H1 (cell line): ENCODE data around the gene BRD7. TPM values are rescaled to one million over a fixed set of nuclear protein-coding genes. Genes with fewer than 3 reads are reported as not detected.

Experiments used
- CTCF ChIA-PET: fragments of 300-600 bp; sonication (Branson Sonifier 250); formaldehyde crosslinking; loops from one replicate; lab custom pipeline; 2021; ENCODE audit not compliant: partially characterized antibody; lab: Charles Lee
- POLR2A ChIA-PET: fragments of 300-600 bp; sonication (Branson Sonifier 250); formaldehyde crosslinking; loops from one replicate; lab custom pipeline; 2021; ENCODE audit warnings: inconsistent platforms; ENCODE audit not compliant: partially characterized antibody; lab: Charles Lee
- DNase-seq, 2 experiments: peaks; one replicate each; pipeline versions ENCODE4 v3.0.0 to v3.0.0-alpha.2; 2010 to 2022; ENCODE audit warnings: low spot score in 2 of 2, low read depth in 1 of 2, mixed read lengths in 1 of 2
- FAIRE-seq: peaks from 2 replicates; lab custom pipeline; 2011; peaks lifted over from hg19 to GRCh38; lab: Jason Lieb, UNC
- H2AFZ ChIP-seq: 2 replicates; pipeline ENCODE4 v1.8.1; 2012; ENCODE audit warnings: low read length, inconsistent platforms
- H2AK5ac ChIP-seq: 2 replicates; pipeline ENCODE4 v1.6.1; 2013; ENCODE audit warnings: low read depth, low read length
- H2BK120ac ChIP-seq: replicated peaks from 2 replicates; pipeline ENCODE3; 2013; ENCODE audit warnings: low read depth, low read length, inconsistent platforms
- H2BK12ac ChIP-seq: 2 replicates; pipeline ENCODE4 v1.6.1; 2013; ENCODE audit warnings: low read depth, low read length
- H2BK15ac ChIP-seq: 2 replicates; pipeline ENCODE4 v1.6.1; 2013; ENCODE audit warnings: low read length
- H2BK20ac ChIP-seq: 2 replicates; pipeline ENCODE4 v1.6.1; 2013; ENCODE audit warnings: low read length
- H2BK5ac ChIP-seq: 2 replicates; pipeline ENCODE4 v1.6.1; 2013; ENCODE audit warnings: low read depth, low read length
- H3K14ac ChIP-seq: 2 replicates; pipeline ENCODE4 v1.6.1; 2013; ENCODE audit warnings: inconsistent platforms; ENCODE audit not compliant: insufficient read length
- H3K18ac ChIP-seq: 2 replicates; pipeline ENCODE4 v1.6.1; 2013; ENCODE audit warnings: low read length; ENCODE audit errors: extremely low read depth
- H3K23ac ChIP-seq: 2 replicates; pipeline ENCODE4 v1.6.1; 2013; ENCODE audit warnings: inconsistent platforms; ENCODE audit not compliant: insufficient read length
- H3K23me2 ChIP-seq: 2 replicates; pipeline ENCODE4 v1.6.1; 2013; ENCODE audit warnings: low read depth, low read length
- H3K27ac ChIP-seq: 2 replicates; pipeline ENCODE4 v1.6.1; 2011; ENCODE audit warnings: low read depth, low read length, inconsistent platforms
- H3K27me3 ChIP-seq, 4 experiments: replicated peaks in 1 of 4; 1 replicate in 1 of 4; 2 replicates in 3 of 4; pipeline versions ENCODE4 v1.6.1 to v1.8.1; 2011 to 2013; ENCODE audit warnings: low read length in 3 of 4, mild to moderate bottlenecking in 3 of 4, inconsistent platforms in 2 of 4, mixed read lengths in 2 of 4, moderate library complexity in 1 of 4; ENCODE audit not compliant: control insufficient read depth in 3 of 4, insufficient read depth in 3 of 4; ENCODE audit errors: extremely low read depth in 1 of 4
- H3K36me3 ChIP-seq, 4 experiments: 2 replicates each; pipeline versions ENCODE4 v1.6.1 to v1.8.1; 2011 to 2013; ENCODE audit warnings: mild to moderate bottlenecking in 4 of 4, low read length in 3 of 4, moderate library complexity in 2 of 4, control low read depth in 1 of 4, inconsistent platforms in 1 of 4; ENCODE audit not compliant: insufficient read depth in 4 of 4, control insufficient read depth in 2 of 4
- H3K4ac ChIP-seq: replicated peaks from 2 replicates; pipeline ENCODE3; 2013; ENCODE audit warnings: low read length, low read depth, mixed read lengths, inconsistent platforms; ENCODE audit not compliant: insufficient read length
- H3K4me1 ChIP-seq, 4 experiments: replicated peaks in 1 of 4; 1 replicate in 1 of 4; 2 replicates in 3 of 4; pipeline versions ENCODE4 v1.6.1 to v1.8.1; 2011 to 2013; ENCODE audit warnings: low read length in 3 of 4, inconsistent platforms in 2 of 4, mixed read lengths in 1 of 4; ENCODE audit not compliant: insufficient read depth in 4 of 4, control insufficient read depth in 3 of 4
- H3K4me2 ChIP-seq, 2 experiments: 2 replicates each; pipeline versions ENCODE4 v1.6.1 to v1.8.1; 2011 to 2013; ENCODE audit warnings: low read depth in 2 of 2, low read length in 2 of 2, control low read depth in 1 of 2, inconsistent platforms in 1 of 2, mild to moderate bottlenecking in 1 of 2; ENCODE audit not compliant: insufficient read depth in 1 of 2
- H3K4me3 ChIP-seq, 4 experiments: fragments of 200-600, 300-600 bp in 1 of 4; sonication (generic), shearing (Covaris generic), sonication (Bioruptor Twin) in 1 of 4; 2 replicates each; pipeline versions ENCODE4 v1.5.1 to v1.8.1; 2011 to 2016; ENCODE audit warnings: low read length in 4 of 4, low read depth in 3 of 4, control low read depth in 2 of 4, inconsistent platforms in 2 of 4, mild to moderate bottlenecking in 2 of 4, mixed read lengths in 1 of 4, moderate library complexity in 1 of 4; ENCODE audit not compliant: insufficient read depth in 2 of 4; ENCODE audit errors: extremely low read depth in 1 of 4
- H3K56ac ChIP-seq: replicated peaks from 2 replicates; pipeline ENCODE3; 2013; ENCODE audit warnings: low read depth, mild to moderate bottlenecking, mixed read lengths, low read length, inconsistent platforms; ENCODE audit not compliant: insufficient read length
- H3K79me1 ChIP-seq: 2 replicates; pipeline ENCODE4 v1.6.1; 2013; ENCODE audit warnings: low read depth, low read length, control low read depth
- H3K79me2 ChIP-seq, 2 experiments: 2 replicates each; pipeline versions ENCODE4 v1.6.1 to v1.8.1; 2012 to 2013; ENCODE audit warnings: low read length in 2 of 2, mild to moderate bottlenecking in 2 of 2, inconsistent platforms in 1 of 2; ENCODE audit not compliant: insufficient read depth in 2 of 2, control insufficient read depth in 1 of 2
- H3K9ac ChIP-seq, 4 experiments: replicated peaks in 1 of 4; 1 replicate in 1 of 4; 2 replicates in 3 of 4; pipeline versions ENCODE4 v1.6.1 to v1.8.1; 2011 to 2013; ENCODE audit warnings: low read depth in 3 of 4, low read length in 3 of 4, control low read depth in 2 of 4, mild to moderate bottlenecking in 2 of 4, moderate library complexity in 2 of 4, inconsistent platforms in 1 of 4; ENCODE audit errors: extremely low read depth in 1 of 4
- H3K9me3 ChIP-seq, 2 experiments: 2 replicates each; pipeline versions ENCODE4 v1.6.1 to v1.8.1; 2012 to 2013; ENCODE audit warnings: mild to moderate bottlenecking in 2 of 2, moderate library complexity in 2 of 2, control low read depth in 1 of 2, inconsistent platforms in 1 of 2, low read depth in 1 of 2, low read length in 1 of 2, mixed read lengths in 1 of 2; ENCODE audit not compliant: insufficient read depth in 2 of 2
- H4K20me1 ChIP-seq, 2 experiments: replicated peaks in 1 of 2; 2 replicates each; pipeline versions ENCODE3 to v1.8.1; 2011 to 2013; ENCODE audit warnings: inconsistent platforms in 2 of 2, low read length in 2 of 2, mild to moderate bottlenecking in 1 of 2; ENCODE audit not compliant: insufficient read depth in 2 of 2, control insufficient read depth in 1 of 2
- H4K5ac ChIP-seq: 2 replicates; pipeline ENCODE4 v1.6.1; 2013; ENCODE audit warnings: low read length, low read depth, mixed read lengths, inconsistent platforms; ENCODE audit not compliant: insufficient read length
- H4K8ac ChIP-seq: 2 replicates; pipeline ENCODE4 v1.8.0; 2013; ENCODE audit warnings: mild to moderate bottlenecking, moderate library complexity, low read length, inconsistent platforms; ENCODE audit not compliant: insufficient read depth; ENCODE audit errors: extremely low read depth
- H4K91ac ChIP-seq: replicated peaks from 2 replicates; pipeline ENCODE3; 2013; ENCODE audit warnings: low read length, mixed read lengths, inconsistent platforms; ENCODE audit not compliant: insufficient read length
- HDAC2 ChIP-seq, 2 experiments: fragments of 300-600 bp in 1 of 2; sonication (generic) in 1 of 2; IDR thresholded peaks; 2 replicates each; pipeline ENCODE4 v1.6.1; 2011 to 2012; ENCODE audit warnings: low read depth in 2 of 2, low read length in 2 of 2, mild to moderate bottlenecking in 2 of 2, moderate library complexity in 2 of 2, borderline replicate concordance in 1 of 2, inconsistent platforms in 1 of 2
- WGBS, 2 experiments: shearing (Covaris generic) in 1 of 2; methylation state at CpG; one replicate each; pipeline versions ENCODE4 v1.1.6 to v1.1.7; 2013 to 2015; ENCODE audit warnings: low lambda C conversion rate in 2 of 2, mixed read lengths in 2 of 2, inconsistent platforms in 1 of 2, low coverage in 1 of 2, missing lambda C conversion rate in 1 of 2; ENCODE audit not compliant: insufficient replicate concordance in 2 of 2, insufficient coverage in 1 of 2, insufficient read length in 1 of 2; ENCODE audit errors: extremely low coverage in 1 of 2, missing lambda C conversion rate in 1 of 2; 5-methylcytosine and 5-hydroxymethylcytosine counted together
- polyA plus RNA-seq, 7 experiments: library from polyadenylated mRNA; depleted of rRNA in 3 of 7; stranded (reverse) in 5 of 7; unstranded in 2 of 7; fragments of >200 nt in 5 of 7; fragments of 200-250 nt in 2 of 7; gene quantifications; 1 replicate in 5 of 7; 2 replicates in 1 of 7; 4 replicates in 1 of 7; pipeline versions ENCODE4 v1.2.1 to v1.2.3, GENCODE V29; 2011 to 2013; ENCODE audit warnings: missing spikeins in 2 of 7, mixed read lengths in 2 of 7
- total RNA-seq: library from RNA; stranded (reverse); fragmentation: NEBNext Ultra II Directional; extraction: Animal tissue kit (Norgen Biotek cat#: 25700); gene quantifications from 2 replicates; pipeline ENCODE4 v1.2.1, GENCODE V29; 2021

The BRD7 gene
- total and polyA plus RNA-seq, 2 of the 8 experiments (the other 6 are each of a cell fraction or from before 2014, with no cell fraction given) = 42.5 to 120 TPM

- no peak overlapping the region for H2AFZ ChIP-seq
- no peak overlapping the region for H2BK15ac ChIP-seq
- POLR2A ChIA-PET = no interaction called here
- no peaks in the 10 kb centered on the region for H3K9me3 ChIP-seq
- H3K79me2 ChIP-seq = no peaks in the 10 kb centered on the region
- peaks cover 0 to 2% (median 0%) of the 10 kb centered on the region in 4 experiments; a peak in 1 of 7 replicates for H3K27me3 ChIP-seq
- H2BK12ac ChIP-seq = peak overlapping the region; percentile 23; the same call in 1 of the 2 replicates
- WGBS, 2 experiments = 93% methylated on average over 10 of the region's 10 CpGs; no CpG with 5 or more reads in 1 of the 2 experiments
- H4K20me1 ChIP-seq = no peaks in the 10 kb centered on the region
- no peak for TF ChIP-seq HDAC2 (IDR thresholded peaks at IDR 0.05; ENCODE audit: borderline replicate concordance in 1 of 2, low read depth in 2 of 2, low read length in 2 of 2)
- H3K4me1 ChIP-seq = no peaks in the 10 kb centered on the region; a peak in 2 of 7 replicates
- no peak overlapping the region for H3K23ac ChIP-seq
- no peak overlapping the region for H4K5ac ChIP-seq
- H3K14ac ChIP-seq = no peak overlapping the region
- CTCF ChIA-PET = interaction anchor here (1.2 to 2.8 kb wide), 2 partner anchors 13 to 29 kb away, joined by 4 to 14 read pairs; no protein-coding TSS in a partner anchor
- H4K91ac ChIP-seq = no peak overlapping the region
- no peak overlapping the region for H3K4me2 ChIP-seq
- H2BK20ac ChIP-seq = 0 out of 2 replicates have a peak overlapping the region, but pooled peaks have one; percentile 16
- no peaks in the 10 kb centered on the region for H3K79me1 ChIP-seq
- no peak for FAIRE-seq
- H3K9ac ChIP-seq = no peak overlapping the region
- no peak overlapping the region for H3K27ac ChIP-seq
- no peak overlapping the region for H3K56ac ChIP-seq
- DNase-seq = peak in 1 of 2 experiments; percentile 26
- H3K4me3 ChIP-seq = no peak overlapping the region
- no peaks in the 10 kb centered on the region for H3K23me2 ChIP-seq
- no peak overlapping the region for H3K18ac ChIP-seq
- no peak overlapping the region for H2BK5ac ChIP-seq
- no peak overlapping the region for H2AK5ac ChIP-seq
- no peak overlapping the region for H2BK120ac ChIP-seq
- no peaks in the 10 kb centered on the region for H3K36me3 ChIP-seq
- H4K8ac ChIP-seq = no peak overlapping the region
- no peak overlapping the region for H3K4ac ChIP-seq
Measured at GRCh38 chr16:50395763-50396710, 27.2 kb upstream of the BRD7 start.
